PC-3 (cell line): ENCODE results near the gene ADAM19. TPM values are rescaled to one million over a fixed set of nuclear protein-coding genes. Genes with fewer than 3 reads are reported as not detected.

Source experiments
- ATAC-seq: fragments of 200-7000 bp; cut with Tn5 transposase; 2 replicates; pipeline ENCODE4 v1.9.1; 2020; ENCODE audit warnings: mild to moderate bottlenecking, moderate library complexity
- BruUV-seq: library from RNA; stranded (reverse); fragments of 400-500 nt; replicated peaks from 2 replicates; lab custom pipeline; 2021; lab: Mats Ljungman, UMichigan
- CTCF ChIA-PET: fragments of 300-600 bp; sonication (Branson Sonifier 250); formaldehyde crosslinking; loops from one replicate; lab custom pipeline; 2022; ENCODE audit warnings: antibody characterized with exemption; lab: Charles Lee
- POLR2A ChIA-PET: fragments of 300-600 bp; sonication (Branson Sonifier 250); formaldehyde crosslinking; loops from one replicate; lab custom pipeline; 2022; ENCODE audit warnings: antibody characterized with exemption; ENCODE audit not compliant: unreplicated experiment; lab: Charles Lee
- DNase-seq: peaks from one replicate; pipeline ENCODE4 v3.0.0-alpha.2; 2015
- H2AFZ ChIP-seq: fragments of 300-600 bp; sonication (generic); 2 replicates; pipeline ENCODE4 v1.6.0; 2016; ENCODE audit warnings: antibody characterized with exemption, low read length
- H3F3A ChIP-seq: fragments of 300-600 bp; sonication (generic); one replicate; pipeline ENCODE4 v1.6.0; 2017; ENCODE audit warnings: antibody characterized with exemption, low read length, control low read depth, mild to moderate bottlenecking; ENCODE audit not compliant: unreplicated experiment
- H3K27ac ChIP-seq: fragments of 300-600 bp; sonication (generic); 2 replicates; pipeline ENCODE4 v1.5.1; 2016; ENCODE audit warnings: mild to moderate bottlenecking, low read length
- H3K27me3 ChIP-seq: fragments of 300-600 bp; sonication (generic); 2 replicates; pipeline ENCODE4 v1.6.1; 2016; ENCODE audit warnings: low read length, mixed read lengths
- H3K36me3 ChIP-seq: fragments of 300-600 bp; sonication (generic); 2 replicates; pipeline ENCODE4 v1.6.1; 2016; ENCODE audit warnings: low read depth, mixed run types, low read length, mixed read lengths
- H3K4me1 ChIP-seq: fragments of 300-600 bp; sonication (generic); 2 replicates; pipeline ENCODE4 v1.5.1; 2016; ENCODE audit warnings: low read length; ENCODE audit not compliant: insufficient read depth
- H3K4me2 ChIP-seq: fragments of 300-600 bp; sonication (generic); 2 replicates; pipeline ENCODE4 v1.6.0; 2016; ENCODE audit warnings: low read length
- H3K4me3 ChIP-seq: fragments of 300-600 bp; sonication (generic); 2 replicates; pipeline ENCODE4 v1.5.1; 2016; ENCODE audit warnings: mild to moderate bottlenecking, low read length, mixed read lengths
- H3K79me2 ChIP-seq: fragments of 300-600 bp; sonication (generic); 2 replicates; pipeline ENCODE4 v1.6.1; 2017; ENCODE audit warnings: low read length, mixed read lengths
- H3K9ac ChIP-seq: fragments of 300-600 bp; sonication (generic); 2 replicates; pipeline ENCODE4 v1.6.0; 2016; ENCODE audit warnings: mild to moderate bottlenecking, low read length
- H3K9me2 ChIP-seq: fragments of 300-600 bp; sonication (generic); replicated peaks from 2 replicates; pipeline ENCODE4 v1.6.1; 2016; ENCODE audit warnings: mixed run types, low read length, mixed read lengths
- H3K9me3 ChIP-seq: fragments of 300-600 bp; sonication (generic); 2 replicates; pipeline ENCODE4 v1.6.1; 2016; ENCODE audit warnings: low read length, mixed read lengths
- H4K20me1 ChIP-seq: fragments of 300-600 bp; sonication (generic); 2 replicates; pipeline ENCODE4 v1.6.1; 2016; ENCODE audit warnings: low read length, mixed read lengths
- EZH2 ChIP-seq: fragments of 300-600 bp; sonication (generic); IDR thresholded peaks from one replicate; pipeline ENCODE4 v1.6.1; 2017; ENCODE audit warnings: antibody characterized with exemption, mild to moderate bottlenecking, low read length; ENCODE audit not compliant: unreplicated experiment
- EZH2phosphoT487 ChIP-seq: fragments of 300-600 bp; sonication (generic); IDR thresholded peaks from 2 replicates; pipeline ENCODE4 v1.6.1; 2018; ENCODE audit warnings: mild to moderate bottlenecking, antibody characterized with exemption, low read length, borderline replicate concordance
- intact Hi-C: fragments of 100-400 bp; cut with micrococcal nuclease; formaldehyde crosslinking; loops from 2 replicates; pipeline ENCODE4 v1.9.0; 2023
- total RNA-seq: library from RNA; depleted of rRNA; stranded (reverse); fragments of >200 nt; gene quantifications from 2 replicates; pipeline ENCODE4 v1.2.3, GENCODE V29; 2014
- TF ChIP-seq, protein P1 (sequence below): fragments of 300-600 bp; sonication (generic); conservative IDR thresholded peaks from 2 replicates; pipeline ENCODE4 v1.5.1; 2017; ENCODE audit warnings: antibody characterized with exemption, low read depth, mild to moderate bottlenecking, low read length

The ADAM19 gene
- total RNA-seq, 1 experiment from 2014 or later = 115 TPM

- Histone ChIP-seq H3K9me3 (no peaks in the 10 kb centered on the region), H3K79me2 (no peaks in the 10 kb centered on the region), H3K27ac (no peak overlapping the region), H2AFZ (no peak overlapping the region), H3K9me2 (no peaks in the 10 kb centered on the region), H3K9ac (no peak overlapping the region), H3K4me1 (peaks cover 36% of the 10 kb centered on the region), H3K4me2 (no peak overlapping the region), H4K20me1 (no peaks in the 10 kb centered on the region), H3F3A (peaks cover 9% of the 10 kb centered on the region), H3K36me3 (peaks cover 29% of the 10 kb centered on the region), H3K4me3 (no peak overlapping the region), H3K27me3 (no peaks in the 10 kb centered on the region)
- TF ChIP-seq, protein P1, sequence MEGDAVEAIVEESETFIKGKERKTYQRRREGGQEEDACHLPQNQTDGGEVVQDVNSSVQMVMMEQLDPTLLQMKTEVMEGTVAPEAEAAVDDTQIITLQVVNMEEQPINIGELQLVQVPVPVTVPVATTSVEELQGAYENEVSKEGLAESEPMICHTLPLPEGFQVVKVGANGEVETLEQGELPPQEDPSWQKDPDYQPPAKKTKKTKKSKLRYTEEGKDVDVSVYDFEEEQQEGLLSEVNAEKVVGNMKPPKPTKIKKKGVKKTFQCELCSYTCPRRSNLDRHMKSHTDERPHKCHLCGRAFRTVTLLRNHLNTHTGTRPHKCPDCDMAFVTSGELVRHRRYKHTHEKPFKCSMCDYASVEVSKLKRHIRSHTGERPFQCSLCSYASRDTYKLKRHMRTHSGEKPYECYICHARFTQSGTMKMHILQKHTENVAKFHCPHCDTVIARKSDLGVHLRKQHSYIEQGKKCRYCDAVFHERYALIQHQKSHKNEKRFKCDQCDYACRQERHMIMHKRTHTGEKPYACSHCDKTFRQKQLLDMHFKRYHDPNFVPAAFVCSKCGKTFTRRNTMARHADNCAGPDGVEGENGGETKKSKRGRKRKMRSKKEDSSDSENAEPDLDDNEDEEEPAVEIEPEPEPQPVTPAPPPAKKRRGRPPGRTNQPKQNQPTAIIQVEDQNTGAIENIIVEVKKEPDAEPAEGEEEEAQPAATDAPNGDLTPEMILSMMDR = peak; percentile 99
- no peak for TF ChIP-seq EZH2
- no TSS peak for BruUV-seq
- ATAC-seq (peak; percentile 41), DNase-seq (peak; percentile 91)
- ChIA-PET CTCF (interaction anchor here (0.6 to 1.3 kb wide), 2 partner anchors 110 to 148 kb away, joined by 3 to 7 read pairs; no protein-coding TSS in a partner anchor), POLR2A (no interaction called here)
- intact Hi-C loops = loop anchor here (1.0 to 5.0 kb wide), 8 partner anchors 46 to 330 kb away; partner anchors contain the start of gene LSM11
These were observed 98.7 kb downstream of the ADAM19 start for GRCh38 chr5:157476702-157477408.

DNA sequence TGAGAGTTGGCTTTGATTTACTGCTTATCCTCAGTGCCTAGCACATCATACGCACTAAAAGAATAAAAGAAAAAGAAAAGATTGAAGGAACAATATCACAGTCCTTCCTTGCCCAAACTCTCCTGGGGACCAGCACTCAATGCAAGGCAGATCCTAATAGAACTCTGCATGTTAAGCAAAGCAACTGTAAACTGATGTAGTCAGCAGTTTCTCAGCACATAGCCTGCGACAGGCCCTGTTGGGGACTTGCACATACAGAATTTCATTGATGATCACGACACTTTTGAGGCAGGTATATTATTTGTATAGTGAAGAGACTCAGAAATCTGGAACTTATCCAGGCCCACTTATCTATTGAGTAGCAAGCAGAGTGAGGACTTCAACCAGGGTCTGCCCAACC is 100.1 kb downstream of the ADAM19 start:
- intact Hi-C loops = loop anchor here (5.0 kb wide), 2 partner anchors 128 to 328 kb away; a partner anchor contains a TSS
- BruUV-seq = no TSS peak

More for the DNA sequence above, 100.1 kb downstream of the ADAM19 start:
- no peaks in the 10 kb centered on the region for H4K20me1 ChIP-seq
- H3K9ac ChIP-seq = no peak overlapping the region
- H3K79me2 ChIP-seq = no peaks in the 10 kb centered on the region
- H3K27me3 ChIP-seq = no peaks in the 10 kb centered on the region
- peaks cover 33% of the 10 kb centered on the region for H3K4me1 ChIP-seq
- ATAC-seq (no peak), DNase-seq (no peak)
- ChIA-PET POLR2A (no interaction called here), CTCF (interaction anchor here (0.6 kb wide), 1 partner anchor 11 kb away, joined by 3 read pairs; no protein-coding TSS in a partner anchor)
- H3K36me3 ChIP-seq = peaks cover 16% of the 10 kb centered on the region; the same call in 1 of the 2 replicates
- peaks cover 9% of the 10 kb centered on the region for H3F3A ChIP-seq
- no peak overlapping the region for H3K4me2 ChIP-seq
- H3K4me3 ChIP-seq = no peak overlapping the region
- TF ChIP-seq EZH2 (no peak), EZH2phosphoT487 (no peak)
- TF ChIP-seq, protein P1 = no peak
- no peak overlapping the region for H2AFZ ChIP-seq
- no peak overlapping the region for H3K27ac ChIP-seq
- H3K9me2 ChIP-seq = no peaks in the 10 kb centered on the region
- no peaks in the 10 kb centered on the region for H3K9me3 ChIP-seq
